ENCODE measurements around the gene CXADR.
"Not testable (repeated sequence)": the region's sequence is repeated elsewhere in the genome, so short reads cannot be mapped to it uniquely, and the experiment has no call there.

The CXADR gene

DNA sequence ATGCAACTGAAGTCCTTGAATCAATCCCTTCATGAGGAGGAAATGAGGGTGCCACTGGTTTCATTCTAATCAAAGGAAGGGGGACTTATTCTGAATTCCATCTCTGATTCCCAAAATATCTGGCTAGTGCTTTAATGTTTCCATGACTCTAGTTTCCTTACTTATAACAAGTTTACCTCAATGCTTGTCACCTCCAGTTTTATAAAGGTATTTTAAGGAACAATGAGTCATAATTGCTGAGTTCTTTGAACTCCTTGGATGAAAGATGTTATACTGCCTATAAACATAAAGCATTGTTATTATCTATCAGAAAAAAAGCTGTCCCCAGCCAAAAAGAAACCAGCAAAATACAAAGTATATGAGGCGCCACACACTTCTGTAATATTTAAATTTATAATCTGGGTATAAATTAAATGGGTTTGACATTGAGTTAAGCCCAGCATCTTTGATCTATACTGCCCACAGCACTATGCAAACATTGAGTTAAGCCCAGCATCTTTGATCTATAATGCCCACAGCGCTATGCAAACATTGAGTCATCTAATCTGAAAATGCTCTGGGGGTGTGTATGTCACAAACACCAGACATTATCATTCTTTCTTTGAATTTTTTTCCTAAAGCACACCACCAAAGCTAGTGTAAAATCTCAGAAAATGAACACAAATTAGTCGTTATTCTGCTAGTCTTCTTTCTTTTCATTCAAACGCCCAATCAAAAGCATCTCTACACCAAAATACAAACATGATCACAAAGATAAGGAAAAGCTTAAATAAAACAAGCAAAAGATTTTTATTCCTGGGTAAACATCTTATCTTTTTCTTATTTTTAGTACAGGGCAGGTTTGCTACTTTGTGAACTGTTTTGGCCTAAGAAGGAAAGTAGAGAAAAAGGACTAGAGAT is 11.5 kb upstream of the CXADR start:
- no peak for DNase-seq

DNA sequence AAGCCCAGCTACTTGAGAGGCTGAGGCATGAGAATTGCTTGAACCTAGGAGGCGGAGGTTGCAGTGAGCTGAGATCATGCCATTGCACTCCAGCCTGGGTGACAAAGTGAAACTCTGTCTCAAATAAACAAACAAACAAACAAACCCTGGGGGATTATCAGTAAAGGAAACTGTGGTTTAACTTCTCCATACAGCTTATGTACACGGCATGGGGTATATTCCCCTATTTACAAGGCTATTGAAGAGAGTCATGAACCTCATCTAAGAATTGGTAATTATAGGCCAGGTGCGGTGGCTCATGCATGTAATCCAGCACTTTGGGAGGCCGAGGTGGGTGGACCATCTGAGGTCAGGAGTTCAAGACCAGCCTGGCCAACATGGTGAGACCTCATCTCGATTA is 9.9 kb upstream of the CXADR start:
- not testable (repeated sequence) for DNase-seq

DNA sequence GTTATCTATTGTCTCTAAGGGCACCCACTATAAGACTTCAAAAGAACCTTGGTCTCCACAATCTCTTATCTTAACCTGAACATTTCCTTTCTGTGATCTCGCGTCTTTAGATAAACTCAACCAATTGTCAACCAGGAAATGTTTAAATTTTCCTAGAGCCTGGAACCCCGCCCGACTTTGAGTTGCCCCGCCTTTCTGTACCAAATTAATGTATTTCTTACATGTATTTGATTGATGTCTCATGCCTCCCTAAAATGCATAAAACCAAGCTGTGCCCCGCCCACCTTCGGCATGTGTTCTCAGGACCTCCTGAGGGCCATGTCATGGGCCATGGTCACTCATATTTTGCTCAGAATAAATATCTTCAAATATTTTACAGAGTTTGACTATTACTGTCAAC is 5.9 kb upstream of the CXADR start:
- no peak for DNase-seq

DNA sequence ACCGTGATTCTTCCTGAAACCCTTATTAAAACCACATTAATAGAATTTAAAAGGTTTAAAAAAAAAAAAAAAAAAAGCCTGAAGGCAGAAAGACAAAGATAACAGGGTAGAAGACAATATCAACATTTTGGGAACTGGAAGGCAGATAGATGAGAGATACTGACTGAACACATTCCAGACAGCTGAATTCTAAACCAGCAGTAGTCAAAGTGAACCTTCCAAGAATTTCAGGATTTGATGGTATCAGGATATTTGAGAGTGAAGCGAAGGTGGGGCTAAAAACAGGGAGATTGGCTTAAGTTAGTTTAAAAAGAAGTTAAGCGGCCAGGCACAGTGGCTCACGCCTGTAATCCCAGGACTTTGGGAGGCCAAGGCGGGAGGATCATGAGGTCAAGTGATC is 5.3 kb upstream of the CXADR start:
- DNase-seq: no peak

GRCh38 chr21:17513214-17514123 is 626 bp downstream of the CXADR start:
- peak in 41 of 51 donors; percentile 4 to 74 (median 34) for DNase-seq

DNA sequence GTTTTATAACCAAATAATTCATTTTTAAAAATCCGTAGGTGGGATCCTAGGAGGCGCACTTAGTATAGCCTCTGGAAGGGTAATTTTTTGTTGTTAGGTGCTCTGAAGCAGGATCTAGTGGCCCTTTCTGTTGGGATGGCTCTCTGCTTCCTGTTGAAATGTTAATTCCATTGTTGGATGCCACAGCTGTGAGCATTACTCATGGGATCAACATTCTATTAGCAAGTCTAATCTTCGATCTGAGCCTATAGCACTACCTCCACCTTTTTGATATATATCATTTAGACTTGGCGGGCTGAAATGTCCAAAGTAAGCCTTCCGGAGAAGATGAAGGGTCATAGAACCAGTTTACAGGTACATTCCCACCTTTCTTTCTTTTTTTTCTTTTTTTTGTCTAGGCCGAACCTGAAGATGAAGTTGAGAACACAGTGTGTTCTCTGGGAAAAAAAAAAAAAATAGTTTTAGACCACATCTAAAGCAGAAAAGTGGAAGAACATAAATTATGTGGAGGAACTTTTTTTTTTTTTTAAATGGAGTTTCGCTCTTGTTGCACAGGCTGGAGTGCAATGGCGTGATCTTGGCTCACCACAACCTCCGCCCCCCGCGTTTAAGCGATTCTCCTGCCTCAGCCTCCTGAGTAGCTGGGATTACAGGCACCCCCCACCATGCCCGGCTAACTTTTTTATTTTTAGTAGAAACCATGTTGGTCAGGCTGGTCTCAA is 1.4 kb downstream of the CXADR start:
- DNase-seq: peak in 2 of 51 donors; percentile 55 to 74

- not testable (repeated sequence) for DNase-seq
Observed at GRCh38 chr21:17517008-17517407, 4.2 kb downstream of the CXADR start.

GRCh38 chr21:17519208-17519738 is 6.4 kb downstream of the CXADR start:
- no peak for DNase-seq

GRCh38 chr21:17519965-17520609 is 7.2 kb downstream of the CXADR start:
- DNase-seq: no peak

DNA sequence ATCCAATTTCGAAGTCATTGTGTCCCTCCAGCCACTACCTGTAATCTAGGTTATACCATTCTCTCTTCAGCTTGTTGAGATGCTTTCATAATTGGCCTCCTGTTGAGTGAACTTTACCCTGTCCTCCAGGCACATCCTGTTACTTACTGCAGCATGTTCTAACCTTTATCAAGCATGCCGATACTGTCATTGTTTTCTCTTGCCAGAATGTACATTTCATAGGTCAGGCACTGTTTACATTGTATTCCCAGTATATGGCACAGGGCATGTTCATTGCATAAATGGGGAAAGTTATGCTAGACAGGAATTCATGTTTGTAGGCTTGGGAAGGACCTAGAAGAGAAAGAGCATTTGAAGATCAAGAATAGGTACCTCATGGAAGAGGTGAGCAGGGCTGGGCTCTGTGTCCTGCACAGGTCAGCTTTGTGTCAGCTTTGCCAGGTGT is 10.2 kb downstream of the CXADR start:
- DNase-seq: no peak

- not testable (repeated sequence) for DNase-seq
Observed at GRCh38 chr21:17523979-17524494, 11.2 kb downstream of the CXADR start.

DNA sequence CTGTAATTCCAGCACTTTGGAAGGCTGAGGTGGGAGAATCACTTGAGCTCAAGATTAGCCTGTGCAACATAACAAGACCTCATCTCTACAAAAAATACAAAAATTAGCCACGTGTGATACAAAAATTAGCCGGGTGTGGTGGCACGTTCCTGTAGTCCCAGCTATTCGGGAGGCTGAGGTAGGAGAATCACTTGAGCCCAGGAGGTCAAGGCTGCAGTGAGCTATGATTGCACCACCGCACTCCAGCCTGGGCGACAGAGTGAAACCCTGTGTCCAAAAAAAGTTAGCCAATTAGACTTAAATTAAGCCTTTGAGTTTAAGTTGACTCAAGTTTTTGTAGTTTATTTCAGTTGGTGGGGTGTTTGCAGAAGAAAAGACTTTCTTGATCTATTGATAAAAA is 11.8 kb downstream of the CXADR start:
- no peak for DNase-seq

GRCh38 chr21:17526776-17527175 is 13.9 kb downstream of the CXADR start:
- DNase-seq: no peak

GRCh38 chr21:17527240-17527639 is 14.4 kb downstream of the CXADR start:
- DNase-seq: peak in 1 of 51 donors; percentile 17

GRCh38 chr21:17527711-17528110 is 14.9 kb downstream of the CXADR start:
- no peak for DNase-seq

DNA sequence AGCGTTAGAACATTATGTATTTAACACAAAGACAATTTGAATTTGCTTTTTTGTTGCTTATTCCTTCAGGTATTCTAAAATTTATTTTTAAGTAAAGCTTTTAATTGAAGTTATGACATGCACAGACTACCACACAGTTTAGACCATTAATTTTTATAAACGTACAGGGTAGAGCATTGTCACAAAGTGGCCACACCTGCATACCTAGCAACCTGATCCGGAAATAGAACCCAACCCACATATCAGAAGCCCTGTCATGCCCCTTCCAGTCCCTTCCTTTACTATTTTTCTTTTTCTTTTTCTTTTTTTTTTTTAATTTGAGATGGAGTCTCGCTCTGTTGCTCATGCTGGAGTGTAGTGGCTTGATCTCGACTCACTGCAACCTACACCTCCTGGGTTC is 16.8 kb downstream of the CXADR start:
- no peak for DNase-seq

DNA sequence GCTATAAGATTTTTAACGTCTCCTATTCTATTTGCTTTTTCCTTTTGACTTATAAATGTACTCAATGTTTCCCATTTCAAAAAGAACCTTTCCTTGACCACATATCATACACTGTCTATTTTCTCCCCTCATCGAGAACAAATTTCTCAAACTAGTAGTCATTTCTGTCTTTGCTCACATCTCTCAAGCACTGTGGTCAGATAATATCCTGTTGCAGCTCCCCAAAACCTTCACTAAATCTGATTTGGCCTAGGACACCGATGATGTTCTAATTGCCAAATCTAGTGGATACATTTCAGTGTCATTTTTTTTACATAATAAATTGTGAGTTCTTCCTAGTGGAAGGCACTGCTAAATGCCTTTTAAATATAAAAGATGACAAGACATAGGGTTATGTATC is 19.4 kb downstream of the CXADR start:
- no peak for DNase-seq

- DNase-seq: no peak
Observed at GRCh38 chr21:17536381-17536780, 23.5 kb downstream of the CXADR start.

GRCh38 chr21:17537299-17537698 is 24.5 kb downstream of the CXADR start:
- DNase-seq: no peak

GRCh38 chr21:17538576-17538975 is 25.7 kb downstream of the CXADR start:
- no peak for DNase-seq

GRCh38 chr21:17539323-17539722 is 26.5 kb downstream of the CXADR start:
- DNase-seq: no peak
